ENCODE results near the gene PRRG1.

GRCh38 chrX:37409278-37409677 lies 60.1 kb downstream of the PRRG1 start:
- TF ChIP-seq CTCF (conservative IDR thresholded peaks at IDR 0.05 in 1 of 2, IDR thresholded peaks at IDR 0.05 in 1 of 2; ENCODE audit: extremely low read depth in 1 of 2, insufficient read depth in 1 of 2, low read depth in 1 of 2, low read length in 2 of 2) (no peak), EZH2 (IDR thresholded peaks at IDR 0.05; ENCODE audit: borderline replicate concordance, low read length) (no peak)

All from mammary epithelial cell (primary cell).